HK-2 (cell line): ENCODE measurements around the gene PHYH.
"Not testable (repeated sequence)": the region's sequence is repeated elsewhere in the genome, so short reads cannot be mapped to it uniquely, and the experiment has no call there.

Experiments used
- DNase-seq: peaks from one replicate; pipeline ENCODE4 v3.0.0-alpha.2; 2018; ENCODE audit not compliant: unreplicated experiment

PHYH gene

DNA sequence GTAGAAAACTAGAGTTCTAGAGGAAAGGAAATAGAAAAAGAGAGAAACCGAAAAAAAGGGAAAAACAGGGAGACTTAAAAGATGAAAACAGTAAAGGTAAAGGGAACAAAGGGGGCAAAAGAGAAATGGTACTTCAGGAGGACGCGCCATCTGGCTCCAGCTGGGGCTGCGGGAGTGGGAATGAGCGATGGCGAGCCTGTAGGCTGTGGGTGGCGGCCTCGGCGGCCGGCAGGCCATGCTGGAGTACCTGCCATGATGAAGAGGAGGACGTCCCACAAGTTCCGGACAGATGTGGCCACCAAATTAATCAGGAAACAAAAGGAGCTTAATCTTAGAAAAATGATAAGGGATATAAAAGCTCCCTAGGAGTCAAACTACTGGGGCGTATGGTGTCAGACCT, 21.7 kb upstream of the PHYH start:
- no peak for DNase-seq

DNA sequence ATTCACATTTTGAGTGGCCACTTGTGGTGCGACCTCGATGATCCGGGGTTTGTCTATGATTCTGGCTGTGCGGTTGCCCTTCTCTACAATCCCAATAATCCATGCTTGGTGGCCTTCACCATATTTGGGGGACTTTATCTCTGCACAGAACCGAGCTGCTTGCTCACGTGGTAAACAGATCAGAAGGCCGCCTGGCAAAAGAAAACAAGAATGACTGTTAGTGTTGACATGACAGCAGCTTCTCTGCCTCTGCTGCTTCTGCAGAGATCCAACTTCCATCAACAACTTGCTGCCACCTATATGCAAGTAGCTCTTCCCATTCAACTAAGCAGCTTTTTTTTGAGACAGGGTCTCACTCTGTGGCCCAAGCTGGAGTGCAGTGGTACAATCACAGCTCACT, 19.3 kb upstream of the PHYH start:
- DNase-seq = no peak

DNA sequence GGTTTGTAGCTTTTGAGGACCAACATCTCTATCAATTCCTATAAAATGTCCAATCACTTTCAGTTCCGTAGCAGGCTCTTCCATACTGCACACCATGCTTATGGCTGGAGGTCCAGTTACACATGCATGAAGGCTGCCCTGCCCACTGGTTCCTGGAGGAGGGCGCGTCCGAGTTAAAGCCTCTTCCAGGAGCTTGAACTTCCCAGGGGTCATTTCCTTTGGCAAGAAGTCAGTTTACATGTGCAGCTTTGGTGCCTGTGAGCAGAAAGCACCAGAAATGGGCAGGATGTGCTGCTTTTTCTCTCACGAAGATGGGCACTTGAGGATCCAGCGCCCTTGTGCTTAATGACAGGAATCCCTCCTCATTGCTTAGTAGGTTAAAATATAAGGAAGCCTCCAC, 17.6 kb upstream of the PHYH start:
- DNase-seq = no peak

DNA sequence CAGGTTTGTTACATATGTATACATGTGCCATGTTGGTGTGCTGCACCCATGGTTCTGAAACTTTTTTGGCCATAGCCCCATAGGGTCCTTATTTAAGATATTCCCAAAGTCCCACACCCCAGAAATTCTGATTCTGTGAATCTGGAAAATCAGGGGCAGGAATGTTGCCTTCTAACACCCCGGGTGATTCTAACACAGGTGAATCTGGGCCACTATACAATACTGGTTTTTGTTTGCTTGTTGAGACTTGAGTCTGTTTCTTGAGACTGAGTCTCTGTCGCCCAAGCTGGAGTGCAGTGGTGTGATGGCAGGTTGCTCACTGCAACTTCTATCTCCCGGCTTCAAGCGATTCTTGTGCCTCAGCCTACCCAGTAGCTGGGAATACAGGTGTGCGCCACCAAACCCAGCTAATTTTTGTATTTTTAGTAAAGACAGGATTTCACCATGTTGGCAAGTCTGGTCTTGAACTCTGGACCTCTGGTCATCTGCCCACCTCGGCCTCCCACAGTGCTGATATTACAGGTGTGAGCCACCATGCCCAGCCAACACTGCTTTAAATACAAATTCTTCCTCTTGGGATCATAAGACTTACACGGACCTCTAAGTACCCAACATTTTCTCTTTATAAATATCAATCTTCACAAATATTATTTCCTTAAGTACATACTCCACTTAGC, 16.9 kb upstream of the PHYH start:
- DNase-seq = no peak

DNA sequence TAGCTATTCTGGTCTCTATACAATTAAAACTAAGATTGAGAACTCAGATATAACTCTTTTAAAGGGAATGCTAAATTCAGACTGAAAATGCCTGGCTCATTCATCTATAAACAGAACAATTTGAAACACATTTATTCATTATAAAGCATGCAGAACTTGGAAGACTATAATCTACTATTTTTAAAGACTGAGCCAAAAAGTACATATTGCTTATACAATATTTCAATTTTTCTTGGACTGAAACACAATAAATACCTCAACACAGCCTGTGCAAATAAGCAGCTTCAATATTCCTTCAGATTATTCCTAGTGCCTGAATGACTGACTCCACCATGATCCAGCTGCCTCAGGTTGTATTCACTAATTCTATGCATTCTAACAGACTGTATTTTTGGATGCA, 15.5 kb upstream of the PHYH start:
- no peak for DNase-seq

DNA sequence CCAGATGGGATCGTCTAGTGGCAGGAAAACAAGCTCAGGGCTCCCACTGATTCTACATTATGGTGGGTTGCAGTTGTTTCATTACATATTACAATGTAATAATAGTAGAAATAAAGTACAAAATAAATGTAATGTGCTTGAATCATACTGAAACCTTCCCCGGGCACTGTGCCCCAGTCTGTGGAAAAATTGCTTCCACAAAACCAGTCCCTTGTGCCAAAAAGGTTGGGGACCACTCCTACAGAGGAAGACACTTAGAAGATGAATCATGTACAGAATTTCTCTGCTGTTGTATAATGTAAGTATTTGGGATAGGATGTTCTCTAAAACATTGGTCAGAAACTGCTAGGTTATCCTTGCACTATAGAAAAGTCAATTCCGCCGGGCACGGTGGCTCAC, 11.3 kb upstream of the PHYH start:
- no peak for DNase-seq

GRCh38 chr10:13310518-13311176, 10.8 kb upstream of the PHYH start:
- no peak for DNase-seq

GRCh38 chr10:13309792-13310191, 9.9 kb upstream of the PHYH start:
- DNase-seq = no peak

- DNase-seq = no peak
These were observed 8.2 kb upstream of the PHYH start for GRCh38 chr10:13308096-13308495.

- no peak for DNase-seq
These were observed 6.2 kb upstream of the PHYH start for GRCh38 chr10:13306103-13306502.

DNA sequence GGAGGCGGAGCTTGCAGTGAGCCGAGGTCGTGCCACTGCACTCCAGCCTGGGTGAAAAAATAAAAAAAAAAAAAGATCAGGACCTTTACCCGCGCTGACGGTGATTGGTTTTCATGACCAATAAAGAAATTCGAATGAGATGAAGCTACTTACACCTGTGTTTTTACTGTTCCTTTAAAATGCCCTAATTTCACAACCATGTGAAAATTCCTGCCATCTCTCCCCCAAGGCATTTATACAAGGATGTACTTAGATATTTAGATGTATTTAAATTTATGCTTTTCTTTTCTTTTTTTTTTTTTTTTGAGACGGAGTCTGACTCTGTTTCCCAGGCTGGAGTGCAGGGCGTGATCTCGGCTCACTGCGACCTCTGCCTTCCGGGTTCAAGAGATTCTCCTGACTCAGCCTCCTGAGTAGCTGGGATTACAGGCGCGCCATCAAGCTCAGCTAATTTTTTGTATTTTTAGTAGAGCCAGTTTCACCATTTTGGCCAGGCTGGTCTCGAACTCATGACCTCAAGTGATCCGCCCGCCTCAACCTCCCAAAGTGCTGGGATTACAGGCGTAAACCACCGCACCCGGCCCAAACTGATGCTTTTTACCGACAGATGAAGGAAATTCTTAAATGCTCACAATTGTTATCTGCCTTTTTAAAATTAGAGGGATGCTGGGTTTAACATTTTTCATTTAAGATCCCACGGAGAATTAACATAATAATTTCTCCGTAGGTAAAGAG, 3.1 kb upstream of the PHYH start:
- no peak for DNase-seq

GRCh38 chr10:13298748-13299436, 972 bp downstream of the PHYH start:
- DNase-seq = no peak

GRCh38 chr10:13296476-13296875, 3.4 kb downstream of the PHYH start:
- DNase-seq = no peak

GRCh38 chr10:13294784-13295183, 5.1 kb downstream of the PHYH start:
- DNase-seq = no peak

DNA sequence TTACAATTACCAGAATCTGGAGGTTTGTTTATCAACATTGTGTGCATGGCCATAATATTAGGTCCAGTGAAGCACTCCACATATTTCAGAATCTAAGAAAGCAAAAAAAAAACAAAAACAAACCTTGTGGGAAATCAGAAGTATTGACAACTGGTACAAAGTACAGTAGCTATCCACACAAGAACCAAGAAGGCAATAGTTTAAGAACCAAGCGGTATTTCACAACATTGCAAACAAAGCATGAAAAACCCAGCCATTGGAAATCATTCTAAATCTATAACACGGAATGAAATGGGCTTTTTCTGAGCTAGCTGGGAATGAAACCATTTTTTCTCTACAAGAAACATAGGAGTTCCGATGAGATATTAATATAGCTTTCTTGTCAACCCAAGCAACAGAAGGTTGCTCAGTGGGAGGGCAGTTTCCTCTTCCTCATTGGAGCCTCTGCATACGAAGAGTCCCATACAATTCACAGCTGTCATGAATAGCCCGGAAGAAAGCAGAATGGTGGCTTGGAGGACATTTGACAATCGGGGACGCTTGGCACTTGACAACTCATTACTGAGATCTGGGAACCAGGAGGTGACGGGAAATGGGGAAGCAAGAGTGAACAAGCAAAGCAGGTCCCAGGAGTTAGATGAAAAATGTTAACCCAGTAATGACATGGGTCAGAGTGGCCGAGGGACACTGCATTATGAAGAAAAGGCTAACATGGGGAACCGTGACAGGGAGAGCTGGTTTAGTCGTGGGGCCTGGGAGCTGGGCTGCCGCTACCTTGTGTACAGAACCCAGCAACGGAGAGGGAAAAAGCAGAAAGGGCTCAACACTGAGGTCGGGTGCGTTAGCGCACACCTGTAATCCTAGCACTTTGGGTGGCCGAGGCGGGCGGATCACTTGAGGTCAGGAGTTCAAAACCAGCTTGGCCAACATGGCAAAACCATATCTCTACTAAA, 7.8 kb downstream of the PHYH start:
- no peak for DNase-seq

- no peak for DNase-seq
These were observed 8.8 kb downstream of the PHYH start for GRCh38 chr10:13291061-13291460.

DNA sequence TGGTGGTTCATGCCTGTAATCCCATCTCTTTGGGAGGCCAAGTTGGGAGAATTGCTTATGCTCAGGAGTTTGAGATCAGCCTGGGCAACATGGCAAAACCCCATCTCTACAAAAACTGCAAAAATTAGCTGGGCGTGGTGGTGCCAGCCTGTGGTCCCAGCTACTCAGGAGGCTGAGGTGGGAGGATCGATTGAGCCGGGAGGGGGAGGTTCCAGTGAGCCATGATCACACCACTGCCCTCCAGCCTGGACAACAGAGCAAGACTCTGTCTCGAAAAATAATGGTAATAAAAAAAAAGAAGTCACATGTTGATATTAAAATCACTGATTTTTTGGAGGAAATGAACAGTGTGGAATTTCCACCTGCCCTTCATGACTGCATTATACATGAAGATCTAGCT, 15.8 kb downstream of the PHYH start:
- no peak for DNase-seq

DNA sequence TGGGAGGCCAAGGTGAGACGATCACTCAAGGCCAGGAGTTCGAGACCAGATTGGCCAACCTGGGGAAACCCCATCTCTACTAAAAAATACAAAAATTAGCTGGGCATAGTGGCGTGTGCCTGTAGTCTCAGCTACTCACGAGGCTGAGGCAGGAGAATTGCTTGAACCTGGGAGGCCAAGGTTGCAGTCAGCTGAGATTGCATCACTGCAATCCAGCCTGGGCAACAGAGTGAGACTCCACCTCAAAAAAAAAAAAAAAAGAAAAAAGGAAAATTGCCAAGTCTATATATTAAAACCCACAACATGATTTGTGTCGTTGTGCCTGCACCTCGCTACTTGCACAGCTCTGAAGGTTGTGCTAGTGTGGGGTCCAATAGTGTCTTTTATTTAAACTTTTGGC, 17.5 kb downstream of the PHYH start:
- DNase-seq = not testable (repeated sequence)

GRCh38 chr10:13276749-13277365, 23.0 kb downstream of the PHYH start:
- DNase-seq = no peak

DNA sequence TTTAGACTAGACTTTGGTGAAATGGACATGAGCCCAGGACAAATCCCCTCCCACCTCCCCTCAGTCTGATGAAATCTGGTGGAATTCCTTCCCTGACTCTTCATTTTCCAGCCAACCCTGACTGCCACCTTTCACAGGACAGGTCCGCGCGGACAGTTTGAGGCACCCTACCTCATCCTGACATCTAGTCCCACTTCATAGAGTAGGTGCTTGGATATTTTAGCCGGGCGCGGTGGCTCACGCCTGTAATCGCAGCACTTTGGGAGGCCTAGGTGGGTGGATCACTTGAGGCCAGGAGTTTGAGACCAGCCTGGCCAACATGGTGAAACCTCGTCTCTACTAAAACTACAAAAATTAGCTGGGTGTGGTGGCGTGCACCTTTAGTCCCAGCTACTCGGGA, 23.7 kb downstream of the PHYH start:
- not testable (repeated sequence) for DNase-seq

DNA sequence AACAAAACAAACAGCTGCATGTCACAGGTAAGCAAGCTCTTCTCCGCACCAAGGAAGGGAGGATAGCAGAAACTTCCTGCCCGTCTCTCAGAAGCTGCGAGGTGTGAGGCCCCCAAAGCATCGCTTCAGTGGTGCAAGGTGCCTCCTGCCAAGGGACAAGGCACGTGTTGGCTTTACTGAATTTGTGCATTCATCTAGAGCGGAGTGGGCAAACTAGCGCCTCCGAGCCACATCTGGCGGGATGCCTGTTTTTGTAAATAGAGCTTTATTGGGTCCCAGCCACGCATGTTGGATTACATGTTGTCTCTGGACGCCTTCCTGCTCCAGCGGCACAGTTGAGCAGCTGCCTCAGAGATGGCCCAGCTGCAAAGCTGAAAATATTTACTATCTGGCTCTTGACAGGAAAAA, 27.7 kb downstream of the PHYH start:
- DNase-seq = no peak
